Fibroblast of gingiva (primary cell): ENCODE results near the gene KCNE3.

Experiments
- DNase-seq: peaks from one replicate; pipeline ENCODE4 v3.0.0-alpha.2; 2011; ENCODE audit warnings: low read depth

KCNE3 gene

GRCh38 chr11:74471668-74472429 lies 4.5 kb upstream of the KCNE3 start:
- no peak for DNase-seq

- no peak for DNase-seq
Observed at GRCh38 chr11:74471037-74471436, 3.7 kb upstream of the KCNE3 start.

GRCh38 chr11:74470526-74470925 lies 3.2 kb upstream of the KCNE3 start:
- no peak for DNase-seq

- peak; percentile 46 for DNase-seq
Observed at GRCh38 chr11:74468936-74469335, 1.6 kb upstream of the KCNE3 start.

- DNase-seq, result no peak
Observed at GRCh38 chr11:74468521-74468920, 1.2 kb upstream of the KCNE3 start.

- DNase-seq, result no peak
Observed at GRCh38 chr11:74468058-74468457, 709 bp upstream of the KCNE3 start.

- no peak for DNase-seq
Observed at GRCh38 chr11:74465291-74465708, 2.0 kb downstream of the KCNE3 start.

GRCh38 chr11:74464746-74465145 lies 2.6 kb downstream of the KCNE3 start:
- no peak for DNase-seq

- no peak for DNase-seq
Observed at GRCh38 chr11:74463216-74463615, 4.1 kb downstream of the KCNE3 start.

- no peak for DNase-seq
Observed at GRCh38 chr11:74462631-74463030, 4.7 kb downstream of the KCNE3 start.

GRCh38 chr11:74462009-74462408 lies 5.3 kb downstream of the KCNE3 start:
- DNase-seq, result peak; percentile 56

- DNase-seq, result peak; percentile 51
Observed at GRCh38 chr11:74460481-74461154, 6.7 kb downstream of the KCNE3 start.

- DNase-seq, result no peak
Observed at GRCh38 chr11:74460065-74460464, 7.3 kb downstream of the KCNE3 start.

GRCh38 chr11:74459584-74459983 lies 7.8 kb downstream of the KCNE3 start:
- no peak for DNase-seq

- DNase-seq, result no peak
Observed at GRCh38 chr11:74457356-74457755, 10.0 kb downstream of the KCNE3 start.

- DNase-seq, result peak; percentile 50
Observed at GRCh38 chr11:74453373-74453975, 13.9 kb downstream of the KCNE3 start.

- DNase-seq, result no peak
Observed at GRCh38 chr11:74452366-74452765, 15.0 kb downstream of the KCNE3 start.

GRCh38 chr11:74450318-74450717 lies 17.0 kb downstream of the KCNE3 start:
- no peak for DNase-seq

GRCh38 chr11:74449369-74449931 lies 17.9 kb downstream of the KCNE3 start:
- peak; percentile 70 for DNase-seq

- no peak for DNase-seq
Observed at GRCh38 chr11:74447720-74448119, 19.6 kb downstream of the KCNE3 start.

GRCh38 chr11:74446532-74446938 lies 20.8 kb downstream of the KCNE3 start:
- peak; percentile 41 for DNase-seq

GRCh38 chr11:74444173-74444826 lies 23.0 kb downstream of the KCNE3 start:
- no peak for DNase-seq
